Tibial nerve (tissue), 4 donors: ENCODE data around the gene TNFRSF6B.

Experiments
- CTCF ChIP-seq, 5 experiments: fragments of 200-600 bp in 3 of 5; fragments of 450-650 bp in 2 of 5; sonication (generic) in 3 of 5; IDR thresholded peaks; one replicate each; pipeline ENCODE4 v1.5.1; 2016 to 2019; ENCODE audit warnings: antibody characterized with exemption in 5 of 5, mild to moderate bottlenecking in 3 of 5, moderate library complexity in 2 of 5
- EP300 ChIP-seq, 2 donors: sonication (generic); formaldehyde crosslinking; IDR thresholded peaks; one replicate each; pipeline ENCODE4 v1.6.1; 2017; ENCODE audit warnings: antibody characterized with exemption in 2 of 2, mild to moderate bottlenecking in 1 of 2
- POLR2A ChIP-seq, 2 donors: fragments of 450-650 bp; IDR thresholded peaks; one replicate each; pipeline ENCODE4 v1.6.1; 2017; ENCODE audit warnings: antibody characterized with exemption in 2 of 2, mild to moderate bottlenecking in 2 of 2, moderate library complexity in 2 of 2

GRCh38 chr20:63651942-63652191, 44.6 kb upstream of the TNFRSF6B start:
- no peak for TF ChIP-seq CTCF (IDR thresholded peaks at IDR 0.05)
- TF ChIP-seq POLR2A (IDR thresholded peaks at IDR 0.05): no peak
- no peak for TF ChIP-seq EP300 (IDR thresholded peaks at IDR 0.05)
